GOT3 (cell line): Measurements from ENCODE around the gene VAV2.

Source experiments
- DNase-seq: peaks from one replicate; lab custom pipeline; 2025; ENCODE audit warnings: mixed read lengths; lab: John Stamatoyannopoulos, UW

VAV2 gene

DNA sequence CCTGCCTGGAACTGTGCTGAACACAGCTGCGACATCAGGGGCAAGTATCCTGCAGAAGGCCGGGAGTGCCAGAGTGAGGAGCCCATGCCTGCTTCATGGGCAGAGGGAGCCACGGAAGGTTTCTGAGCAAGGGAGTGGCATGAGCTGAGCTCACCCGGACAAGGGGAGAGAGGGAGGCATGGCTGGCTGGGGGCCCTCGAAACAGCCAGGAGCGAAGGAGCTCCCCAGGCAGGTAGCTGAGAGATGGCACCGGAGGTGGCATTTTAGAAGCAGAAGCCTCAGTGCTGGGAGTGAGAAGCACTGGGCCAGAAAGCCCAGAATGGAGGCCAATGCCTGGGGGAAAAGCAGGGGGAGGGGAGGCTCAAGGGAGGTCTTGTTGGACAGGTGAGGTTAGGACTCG is 197.1 kb downstream of the VAV2 start:
- no peak for DNase-seq

DNA sequence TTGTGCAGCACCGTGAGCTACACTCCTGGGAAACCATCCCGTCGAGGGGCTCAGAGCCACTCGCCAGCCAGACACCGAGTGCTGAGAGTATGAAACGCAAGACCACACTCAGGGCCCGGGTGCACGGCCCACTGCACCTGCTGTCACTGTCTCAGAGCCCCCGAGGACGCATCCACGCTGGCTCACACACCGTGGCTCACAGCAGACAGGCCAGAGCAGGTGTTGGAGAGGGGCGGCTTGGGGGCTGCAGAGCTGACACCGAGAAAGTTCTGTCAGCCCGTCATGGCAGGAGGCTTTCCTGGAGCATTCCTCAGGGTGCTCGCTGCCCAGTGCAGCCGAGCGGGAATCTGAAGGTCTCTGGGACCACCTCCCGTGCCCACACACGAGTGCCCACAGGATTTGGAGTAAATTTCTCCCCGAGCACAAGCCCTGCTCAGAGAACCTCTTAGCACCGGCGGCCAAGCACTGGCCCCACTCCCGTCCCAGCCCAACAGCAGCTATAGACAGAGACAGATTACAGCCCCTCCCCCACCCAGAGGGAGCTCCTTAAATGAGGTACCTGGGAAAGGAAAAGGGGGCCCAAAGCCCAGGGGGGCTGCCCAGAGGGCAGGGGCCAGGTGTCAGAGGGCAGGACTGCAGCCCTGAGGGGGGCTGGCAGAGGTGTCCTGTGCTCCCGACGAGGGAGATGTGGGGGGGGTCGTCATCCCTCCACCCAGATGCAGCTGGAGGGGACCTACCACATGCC is 197.9 kb downstream of the VAV2 start:
- DNase-seq: no peak

DNA sequence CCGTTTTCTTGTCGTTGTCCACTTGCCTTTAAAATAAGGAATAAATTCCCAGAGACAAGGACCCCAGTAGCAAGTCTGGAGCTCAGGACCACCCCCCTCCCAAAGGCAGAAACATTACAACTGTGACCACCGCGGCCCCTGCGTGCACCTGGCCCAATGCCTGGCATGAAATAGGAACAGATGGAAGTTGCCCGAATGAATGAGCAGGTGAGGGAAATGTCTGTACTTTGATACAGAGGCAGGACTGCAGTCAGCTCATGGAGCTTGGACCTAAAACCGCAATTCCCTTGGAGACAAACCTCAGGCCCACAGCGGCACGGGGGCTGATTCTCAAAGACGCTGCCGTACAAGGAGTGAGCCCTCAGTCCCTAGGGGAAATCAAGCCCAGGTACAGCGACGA is 198.7 kb downstream of the VAV2 start:
- DNase-seq: no peak

DNA sequence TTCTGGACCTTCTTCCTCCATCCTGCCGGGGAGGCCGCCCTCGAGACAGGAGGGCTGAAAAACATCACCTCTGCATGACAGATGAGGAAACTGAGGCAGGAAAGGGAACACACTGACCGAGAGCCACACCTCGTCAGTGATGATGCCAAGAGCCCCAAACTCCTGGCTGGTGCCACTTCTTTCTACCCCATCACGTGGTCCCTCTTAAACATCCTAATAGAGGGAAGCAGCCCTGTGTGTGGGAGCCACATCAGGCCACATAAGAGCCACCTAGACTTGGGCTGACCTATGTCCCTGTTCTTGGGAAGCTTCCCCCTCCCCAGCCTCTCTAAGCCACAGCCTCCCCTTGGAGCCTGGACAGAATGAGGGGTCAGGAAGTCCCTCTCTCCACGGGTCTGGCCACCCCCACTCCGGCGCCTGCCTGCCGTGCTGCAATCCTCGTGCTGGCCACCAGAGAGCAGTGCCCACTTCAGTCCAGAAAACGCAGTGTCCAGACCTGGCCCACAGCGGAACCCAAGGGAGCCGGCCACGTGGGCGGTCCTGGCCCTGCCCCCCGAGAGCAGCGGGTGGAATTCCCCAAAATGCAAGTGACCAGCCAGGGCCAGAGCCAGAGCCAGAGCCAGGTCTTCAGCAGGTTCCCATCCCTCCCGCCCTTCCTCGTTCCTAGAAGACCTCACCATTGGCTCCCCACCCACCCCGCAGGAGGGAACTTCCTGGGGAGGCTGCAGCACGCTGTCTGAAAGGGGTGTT is 199.2 kb downstream of the VAV2 start:
- DNase-seq: no peak

DNA sequence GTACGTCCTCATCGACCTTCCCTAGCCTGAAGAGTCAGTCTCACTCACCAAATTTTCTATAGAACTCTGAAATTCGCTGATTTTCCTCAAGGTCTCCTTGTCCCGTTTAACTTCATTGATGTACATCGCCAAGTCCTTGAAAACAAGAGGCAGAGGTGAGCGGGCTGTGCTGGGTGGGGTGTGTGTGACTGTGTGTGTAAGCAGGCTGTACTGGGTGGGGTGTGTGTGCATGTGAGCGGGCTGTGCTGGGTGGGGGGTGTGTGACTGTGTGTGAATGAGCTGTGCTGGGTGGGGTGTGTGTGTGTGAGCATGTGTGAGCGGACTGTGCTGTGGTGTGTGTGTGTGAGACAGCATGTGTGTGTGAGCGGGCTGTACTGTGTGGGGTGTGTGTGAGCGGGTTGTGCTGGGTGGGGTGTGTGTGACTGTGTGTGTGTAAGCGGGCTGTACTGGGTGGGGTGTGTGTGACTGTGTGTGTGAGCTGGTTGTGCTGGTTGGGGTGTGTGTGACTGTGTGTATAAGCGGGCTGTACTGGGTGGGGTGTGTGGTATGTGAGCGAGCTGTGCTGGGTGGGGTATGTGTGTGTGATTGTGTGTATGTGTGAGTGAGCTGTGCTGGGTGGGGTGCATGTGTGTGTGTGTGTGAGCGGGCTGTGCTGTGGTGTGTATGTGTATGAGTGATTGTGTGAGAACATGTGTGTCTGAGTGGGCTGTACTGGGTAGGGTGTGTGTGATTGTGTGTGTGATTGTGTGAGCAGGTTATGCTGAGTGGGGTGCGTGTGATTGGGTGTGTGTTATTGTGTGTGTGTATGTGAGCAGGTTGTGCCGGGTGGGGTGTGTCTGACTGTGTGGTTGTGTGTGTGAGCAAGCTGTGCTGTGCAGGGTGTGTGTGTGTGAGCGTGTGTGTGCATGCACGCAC is 200.1 kb downstream of the VAV2 start:
- DNase-seq: no peak

DNA sequence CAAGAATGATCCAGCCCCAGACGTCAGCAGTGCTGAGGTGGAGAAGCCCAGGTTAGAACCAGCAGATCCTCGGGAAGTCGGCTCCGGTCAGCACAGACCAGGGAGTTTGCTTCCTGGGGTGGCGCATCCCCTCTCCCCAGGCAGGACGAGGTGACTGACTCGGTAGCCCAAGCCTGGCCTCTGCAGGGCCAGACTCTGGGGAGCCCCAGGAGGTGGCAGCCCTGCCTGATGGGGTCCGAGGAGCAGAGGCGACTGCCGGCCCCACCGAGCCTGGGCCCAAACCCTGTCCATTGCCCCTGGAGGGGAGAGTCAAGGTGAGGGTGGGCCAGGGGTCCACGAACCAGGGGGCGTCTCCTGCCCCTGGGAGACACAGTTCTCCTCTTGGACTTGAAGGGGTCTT is 201.1 kb downstream of the VAV2 start:
- no peak for DNase-seq

DNA sequence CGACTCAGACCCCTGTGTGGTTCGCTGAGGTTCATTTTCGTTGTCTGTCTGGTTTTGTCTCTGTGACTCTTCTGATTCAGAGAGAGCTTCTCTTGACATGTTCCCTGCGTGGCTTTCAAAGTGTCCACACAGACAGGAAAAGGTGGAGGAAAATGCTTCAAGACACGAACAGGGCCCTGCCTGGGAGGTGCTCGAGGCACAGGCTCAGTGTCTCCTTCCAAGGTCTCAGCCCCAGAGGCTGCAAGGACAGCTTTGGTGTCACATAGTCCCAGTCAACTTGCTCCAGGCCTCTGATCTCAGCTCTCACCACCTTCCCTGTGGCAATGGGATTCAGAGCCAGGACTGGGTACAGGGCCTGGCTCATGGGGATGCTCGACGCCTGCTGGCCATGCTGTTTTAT is 202.3 kb downstream of the VAV2 start:
- DNase-seq: no peak

DNA sequence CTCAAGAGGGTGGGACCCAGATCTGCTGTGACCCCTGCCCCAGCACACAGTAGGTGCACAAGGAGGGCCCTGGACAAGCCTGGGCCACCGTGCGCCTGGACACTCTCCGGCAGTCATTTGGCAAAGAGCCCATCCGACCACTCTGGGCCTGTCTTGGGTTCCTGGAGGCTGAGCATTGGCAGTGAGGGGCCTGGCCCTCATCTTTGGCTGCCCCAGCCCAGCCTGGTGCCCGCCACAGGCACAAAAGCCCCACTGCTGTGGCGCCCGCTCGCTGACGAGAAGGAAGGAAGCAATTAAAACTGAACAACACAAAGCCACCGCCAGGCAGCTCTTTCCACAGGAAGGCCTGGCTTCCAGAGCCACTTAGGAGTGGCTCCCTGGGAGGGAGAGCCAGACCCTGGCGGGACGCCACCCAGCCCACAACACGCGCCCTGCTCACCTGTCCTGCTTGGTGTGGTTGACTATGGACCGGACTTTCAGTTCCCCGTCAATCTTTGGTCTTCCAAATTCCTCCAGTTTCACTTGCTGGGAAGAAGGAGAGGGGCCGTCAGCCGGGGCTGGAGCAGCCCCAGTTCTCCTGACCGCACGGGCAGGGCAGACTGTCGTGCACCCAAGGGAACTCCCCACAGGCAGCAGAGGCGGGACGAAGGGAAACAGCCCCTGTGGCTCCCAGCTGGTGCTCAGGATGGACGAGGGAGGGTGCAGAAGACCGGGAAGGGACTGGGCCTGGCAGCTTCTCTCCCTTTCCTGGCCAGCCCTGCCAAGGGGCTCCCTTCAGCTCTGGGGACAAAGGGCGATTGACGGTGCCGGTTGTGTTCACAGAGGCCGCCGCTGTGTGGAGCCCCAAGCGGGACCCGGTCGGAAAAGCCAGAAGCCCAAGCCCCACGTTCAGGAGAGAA is 203.1 kb downstream of the VAV2 start:
- no peak for DNase-seq

DNA sequence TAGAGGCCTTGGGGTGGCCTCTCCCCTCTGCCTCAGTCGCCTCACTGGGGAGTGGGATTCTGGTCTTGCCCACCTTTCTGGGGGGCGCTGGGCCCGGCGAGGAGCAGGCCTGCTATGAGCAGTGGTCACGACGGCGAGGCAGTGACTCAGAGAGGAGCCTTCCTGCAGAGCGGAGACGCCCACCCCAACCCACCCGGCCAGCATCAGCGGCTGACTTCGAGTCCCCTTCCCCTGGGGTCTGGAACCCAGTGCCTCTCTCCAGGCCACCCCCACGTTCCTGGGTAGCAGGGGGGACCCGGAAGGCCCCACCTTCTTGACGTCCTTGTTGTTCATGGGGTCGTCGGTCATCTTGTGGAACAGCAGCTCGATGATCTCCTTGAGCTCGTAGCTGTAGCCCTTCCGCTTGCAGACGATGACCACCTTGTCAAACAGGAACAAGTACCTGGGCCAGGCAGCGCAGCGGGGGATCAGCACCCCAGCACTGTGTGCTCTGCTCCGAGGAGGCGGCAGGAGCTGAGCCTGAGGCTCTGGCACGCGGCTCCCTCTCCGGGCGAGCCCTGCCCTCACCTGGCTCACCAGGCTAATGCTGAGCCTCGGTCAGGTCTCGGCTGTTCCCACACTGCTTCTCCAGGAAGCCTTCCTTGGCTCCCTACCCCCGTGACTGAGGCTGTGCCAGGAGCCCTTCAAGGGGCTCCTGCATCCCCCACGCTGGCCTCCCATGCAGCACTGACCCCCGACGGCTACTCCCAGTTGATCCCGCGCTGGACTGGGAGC is 203.9 kb downstream of the VAV2 start:
- DNase-seq: no peak

DNA sequence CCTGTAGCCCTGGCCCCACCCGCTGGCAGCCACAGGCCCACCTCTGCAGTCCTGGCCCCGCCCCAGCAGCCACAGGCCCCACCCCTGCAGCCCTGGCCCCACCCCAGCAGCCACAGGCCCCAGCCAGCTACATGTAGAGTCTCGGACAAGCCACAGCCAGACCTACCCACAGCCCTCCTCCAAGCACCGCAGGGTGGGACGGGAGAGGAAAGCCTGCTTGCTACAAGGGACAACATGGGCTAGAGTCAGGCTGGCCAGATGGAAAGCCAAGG is 204.4 kb downstream of the VAV2 start:
- DNase-seq: no peak

DNA sequence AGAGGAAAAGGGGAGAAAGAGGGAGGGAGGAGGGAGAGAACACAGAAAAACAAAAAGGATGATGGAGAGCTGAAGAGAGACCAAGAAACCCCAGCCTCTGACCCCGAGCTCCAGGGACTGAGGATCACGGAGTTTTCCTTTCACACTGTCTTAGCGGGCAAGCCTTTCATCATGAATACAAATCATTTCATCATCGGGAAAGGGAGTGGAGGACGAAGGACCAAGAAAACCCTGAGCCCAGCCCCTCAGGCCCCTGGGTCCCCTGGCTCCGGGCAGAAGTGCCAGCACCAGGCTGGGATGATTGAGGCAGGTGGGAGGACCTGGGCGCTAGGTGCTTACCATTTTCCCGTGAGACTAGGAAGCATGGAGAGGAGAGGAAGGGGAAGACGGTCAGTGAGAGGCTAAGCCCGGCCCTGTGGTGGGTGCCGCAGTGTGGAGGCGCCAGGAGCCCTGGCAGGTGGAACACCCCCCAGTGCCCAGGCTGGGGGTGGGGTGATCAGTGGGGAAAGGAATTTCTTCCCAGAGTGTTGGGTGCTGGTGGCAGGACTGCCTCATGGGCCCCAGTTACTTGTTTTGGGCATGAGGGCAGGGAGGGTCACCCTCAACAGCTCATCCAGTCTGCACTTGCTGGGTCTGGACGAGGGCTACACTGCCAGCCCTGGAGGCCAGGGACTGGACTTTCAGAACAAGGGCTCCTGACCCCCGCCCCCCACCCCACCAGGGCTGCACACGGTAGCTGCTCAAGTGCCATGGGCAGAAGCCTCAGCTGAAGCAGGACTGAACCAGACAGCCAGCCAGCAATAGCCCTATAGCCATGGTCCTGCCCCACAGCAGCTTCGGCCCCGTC is 205.0 kb downstream of the VAV2 start:
- DNase-seq: no peak

DNA sequence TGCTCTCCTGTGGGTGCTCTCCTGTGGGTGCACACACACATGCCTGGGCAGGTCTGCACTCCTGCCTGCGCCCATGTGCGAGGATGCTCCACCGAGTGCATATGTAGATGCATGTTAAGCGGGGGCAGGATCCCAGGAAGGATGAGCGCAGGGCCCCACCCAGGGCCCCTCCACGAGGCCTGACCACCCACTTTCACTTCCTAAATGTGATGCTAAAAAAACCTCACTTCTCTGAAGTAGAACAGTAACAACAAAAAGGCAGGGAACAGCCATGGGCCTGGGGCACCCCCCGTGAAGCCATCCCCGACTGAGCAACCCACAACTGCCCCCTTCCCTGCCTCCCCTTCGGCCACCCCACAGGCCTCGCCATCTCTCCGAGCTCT is 205.8 kb downstream of the VAV2 start:
- no peak for DNase-seq

DNA sequence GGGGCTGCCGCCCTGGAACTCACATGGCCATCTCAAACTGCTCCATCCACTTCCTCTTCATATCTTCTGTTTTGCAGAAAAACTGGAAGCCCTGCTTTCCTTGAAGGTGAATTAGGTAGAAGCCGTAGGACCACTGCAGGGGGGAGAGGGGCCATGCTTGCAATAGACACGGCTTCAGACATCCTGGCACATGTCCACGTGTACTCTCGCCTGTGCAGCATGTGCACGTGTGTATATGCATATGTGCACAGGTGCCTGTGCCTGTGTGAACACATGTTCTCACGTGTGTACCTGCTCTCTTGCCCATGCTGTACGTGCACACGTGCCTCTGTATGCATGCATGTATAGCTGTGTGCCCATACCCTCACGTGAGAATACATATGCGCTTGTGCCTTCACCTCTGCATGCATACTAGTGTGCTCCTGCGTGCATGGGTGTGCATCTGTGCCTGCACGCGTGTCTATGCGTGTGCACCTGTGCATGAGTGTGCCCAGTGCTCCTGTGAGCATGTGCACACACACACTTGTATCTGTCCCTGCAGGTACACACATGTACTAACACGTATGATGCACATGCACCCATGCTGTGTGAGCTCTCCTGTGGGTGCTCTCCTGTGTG is 206.3 kb downstream of the VAV2 start:
- no peak for DNase-seq

DNA sequence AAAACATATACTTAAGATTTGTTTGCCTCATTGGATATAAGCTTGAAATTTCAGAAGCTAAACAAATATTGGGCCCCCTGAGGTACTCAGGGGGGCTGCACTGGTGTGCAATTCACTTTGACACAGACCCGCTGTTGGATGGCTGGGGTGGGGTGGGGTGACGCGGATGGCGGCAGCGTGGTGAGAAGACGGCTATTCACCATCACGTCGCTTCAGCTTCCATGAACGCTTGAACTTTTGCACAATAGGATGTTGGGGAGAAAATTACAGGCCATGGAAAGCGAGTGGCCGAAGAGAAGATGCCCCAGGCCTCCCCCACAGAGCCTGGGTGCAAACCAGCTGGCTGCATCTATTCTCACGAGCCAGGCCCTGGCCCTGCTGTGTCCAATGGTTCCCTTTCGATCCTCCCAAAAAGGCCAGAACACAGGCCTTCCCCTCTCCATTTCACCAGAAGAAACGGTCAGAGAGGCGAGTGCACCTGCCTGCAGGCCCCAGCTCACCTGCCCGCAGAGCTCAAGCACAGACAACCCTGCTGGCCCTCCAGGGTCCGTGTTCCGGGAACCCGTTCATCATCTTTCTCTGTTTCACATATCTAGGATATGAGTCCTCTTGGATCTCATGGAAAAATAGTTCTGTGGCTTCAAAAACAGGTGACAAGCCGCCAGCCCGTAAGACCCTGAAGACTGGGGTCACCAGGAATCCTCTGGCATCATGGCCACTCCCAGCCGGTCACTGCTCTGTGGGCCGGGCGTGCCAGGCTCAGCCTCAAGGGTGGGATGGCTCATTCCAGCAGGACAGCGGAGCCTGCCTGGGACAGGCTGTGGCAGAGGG is 207.2 kb downstream of the VAV2 start:
- no peak for DNase-seq

DNA sequence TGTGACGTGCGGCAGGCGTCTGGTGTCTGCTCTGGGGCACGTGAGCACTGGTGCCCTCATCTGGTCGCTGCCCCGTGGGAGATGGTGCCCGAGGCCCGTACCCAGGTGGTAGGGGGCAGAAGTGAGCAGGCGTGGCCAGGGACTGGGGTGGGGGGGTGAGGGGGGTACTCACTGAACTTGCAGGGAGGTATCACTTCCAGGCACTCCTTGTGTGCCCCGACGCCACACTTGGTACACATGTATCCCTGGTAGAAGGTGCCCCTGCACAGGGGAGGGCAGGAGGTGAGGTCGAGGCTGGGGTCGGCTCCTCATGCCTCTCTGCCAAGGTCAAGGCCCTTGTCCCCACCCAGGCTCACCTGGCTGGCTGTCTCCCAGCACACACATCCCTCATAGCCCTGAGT is 208.8 kb downstream of the VAV2 start:
- no peak for DNase-seq

DNA sequence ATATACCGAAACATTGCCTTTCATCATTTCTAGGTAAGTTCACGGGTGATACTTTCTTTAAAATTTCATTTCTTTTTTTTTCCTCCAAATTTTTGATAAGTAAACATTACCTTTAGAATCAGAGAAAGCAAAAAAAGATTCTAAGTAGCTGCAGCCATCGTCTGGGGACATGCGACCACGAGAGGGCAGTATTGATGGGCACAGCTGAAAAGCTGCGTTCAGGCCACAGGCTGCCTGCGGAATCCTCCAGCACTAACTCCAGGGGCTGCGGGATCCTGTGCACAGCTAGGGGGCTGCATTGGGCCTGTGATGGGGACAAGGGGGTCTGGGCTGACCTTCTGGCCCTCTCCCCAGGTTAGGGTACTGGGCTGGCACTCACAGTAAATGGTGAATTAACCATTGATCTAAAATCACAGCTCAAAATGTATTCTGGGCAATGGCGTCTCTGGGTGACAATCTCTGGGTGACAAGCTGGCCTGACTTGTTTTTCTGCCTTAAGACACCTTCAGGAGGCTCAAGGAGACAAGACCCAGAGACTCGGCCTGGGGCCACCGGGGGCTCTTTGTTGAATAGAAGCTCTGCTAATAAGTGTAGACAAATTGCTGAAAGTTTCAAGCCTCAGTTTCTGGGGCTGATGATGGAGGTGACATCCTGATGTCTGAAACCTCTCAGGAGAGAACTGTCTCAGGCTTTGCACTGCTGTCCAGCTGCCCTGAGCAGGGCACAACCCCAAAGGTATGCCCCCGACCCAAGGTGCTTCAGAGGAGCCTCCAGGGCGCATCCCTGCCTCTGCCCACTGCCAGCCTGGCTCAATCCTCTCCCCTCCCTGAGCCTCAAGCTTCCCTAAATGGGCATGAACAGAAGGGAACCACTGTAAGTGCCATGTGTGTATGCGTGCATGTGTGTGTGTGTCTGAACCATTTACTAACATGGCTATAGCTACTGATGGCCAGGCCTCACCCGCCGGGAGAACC is 209.7 kb downstream of the VAV2 start:
- no peak for DNase-seq

DNA sequence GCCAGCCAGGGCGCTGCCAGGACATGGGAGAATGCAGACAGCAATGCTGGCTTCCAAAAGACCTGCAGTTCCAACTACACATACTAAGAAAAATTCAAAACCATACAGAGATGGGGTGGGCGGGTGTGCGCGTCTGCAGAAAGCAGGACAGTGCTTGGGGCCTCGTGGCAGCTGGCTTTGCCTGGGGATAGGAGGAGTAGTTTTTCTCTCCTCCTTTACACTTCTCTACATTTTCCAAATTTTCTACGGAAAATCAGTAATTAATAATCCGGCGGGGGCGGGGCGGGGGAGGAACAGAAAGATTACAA is 210.3 kb downstream of the VAV2 start:
- no peak for DNase-seq
